GM12878 (cell line): ENCODE measurements around the gene RPL27A. TPM values are rescaled to one million over a fixed set of nuclear protein-coding genes. Genes with fewer than 3 reads are reported as not detected.

ENCODE experiments used
- ATAC-seq: fragments of 200-7000 bp; cut with Tn5 transposase; 3 replicates; pipeline ENCODE4 v1.9.1; 2020; ENCODE audit warnings: mild to moderate bottlenecking, moderate library complexity
- BruUV-seq: library from RNA; stranded (reverse); fragments of 400-500 nt; replicated peaks from 2 replicates; lab custom pipeline; 2021; lab: Mats Ljungman, UMichigan
- CTCF ChIA-PET: fragments of 300-600 bp; sonication (Branson Sonifier 250); formaldehyde crosslinking; extraction: SDS; loops from one replicate; lab custom pipeline; 2021; ENCODE audit warnings: inconsistent platforms; lab: Yijun Ruan, JAX
- POLR2A ChIA-PET: fragments of 350-600 bp; formaldehyde crosslinking; extraction: SDS; loops from one replicate; lab custom pipeline; 2021; ENCODE audit warnings: inconsistent platforms; lab: Charles Lee
- RAD21 ChIA-PET: fragments of 300-600 bp; sonication (Branson Sonifier 250); formaldehyde crosslinking; loops from one replicate; lab custom pipeline; 2023; ENCODE audit warnings: antibody characterized with exemption; ENCODE audit not compliant: unreplicated experiment; lab: Charles Lee
- SMC1A ChIA-PET: fragments of 300-600 bp; sonication (Branson Sonifier 250); formaldehyde crosslinking; loops from one replicate; lab custom pipeline; 2023; ENCODE audit not compliant: unreplicated experiment, uncharacterized antibody; lab: Charles Lee
- DNase-seq: peaks from one replicate; pipeline ENCODE4 v3.0.0-alpha.2; 2011; ENCODE audit warnings: low read depth, low spot score
- FAIRE-seq: peaks from 3 replicates; lab custom pipeline; 2011; peaks lifted over from hg19 to GRCh38; lab: Jason Lieb, UNC
- H2AFZ ChIP-seq: 2 replicates; pipeline ENCODE4 v1.6.0; 2011; ENCODE audit warnings: low read depth, low read length, control low read depth; ENCODE audit not compliant: control insufficient read depth
- H3K27ac ChIP-seq: 2 replicates; pipeline ENCODE4 v1.5.1; 2011; ENCODE audit warnings: control low read depth; ENCODE audit not compliant: control insufficient read depth, insufficient read depth
- H3K27me3 ChIP-seq, 2 experiments: replicated peaks in 1 of 2; 2 replicates each; pipeline versions ENCODE4 v1.6.0 to v1.6.1; 2011; ENCODE audit warnings: low read length in 1 of 2; ENCODE audit not compliant: control insufficient read depth in 2 of 2, insufficient read depth in 2 of 2
- H3K36me3 ChIP-seq, 2 experiments: 2 replicates each; pipeline ENCODE4 v1.5.1; 2011; ENCODE audit warnings: low read length in 1 of 2; ENCODE audit not compliant: control insufficient read depth in 2 of 2, insufficient read depth in 2 of 2
- H3K4me1 ChIP-seq: 2 replicates; pipeline ENCODE4 v1.6.1; 2011; ENCODE audit warnings: mild to moderate bottlenecking, low read length, moderate library complexity, mixed read lengths; ENCODE audit not compliant: control insufficient read depth, insufficient read depth
- H3K4me2 ChIP-seq: 2 replicates; pipeline ENCODE4 v1.6.0; 2011; ENCODE audit warnings: control low read depth; ENCODE audit not compliant: control insufficient read depth, insufficient read depth
- H3K4me3 ChIP-seq: fragments of 200-600 bp; sonication (generic); 2 replicates; pipeline ENCODE4 v1.5.1; 2016
- H3K79me2 ChIP-seq: 2 replicates; pipeline ENCODE4 v1.6.0; 2011; ENCODE audit warnings: low read length; ENCODE audit not compliant: control insufficient read depth, insufficient read depth
- H3K9ac ChIP-seq: 2 replicates; pipeline ENCODE4 v1.8.0; 2011; ENCODE audit warnings: low read length, control low read depth, mixed read lengths; ENCODE audit not compliant: control insufficient read depth, insufficient read depth
- H3K9me3 ChIP-seq: replicated peaks from 3 replicates; pipeline ENCODE4 v1.5.1; 2011; ENCODE audit warnings: mild to moderate bottlenecking, low read length; ENCODE audit not compliant: control insufficient read depth, insufficient read depth
- H4K20me1 ChIP-seq: 2 replicates; pipeline ENCODE4 v1.6.0; 2011; ENCODE audit not compliant: control insufficient read depth, insufficient read depth
- FOXM1 ChIP-seq: IDR thresholded peaks from 2 replicates; pipeline ENCODE4 v1.6.1; 2012; ENCODE audit warnings: low read depth, mild to moderate bottlenecking, inconsistent platforms, low read length, moderate library complexity
- HDGF ChIP-seq: fragments of 450-650 bp; IDR thresholded peaks from 2 replicates; pipeline ENCODE4 v1.6.1; 2016; ENCODE audit warnings: antibody characterized with exemption
- KLF5 ChIP-seq: fragments of 450-650 bp; IDR thresholded peaks from 2 replicates; pipeline ENCODE4 v1.6.1; 2014; ENCODE audit warnings: mild to moderate bottlenecking; ENCODE audit not compliant: partially characterized antibody
- MYB ChIP-seq: fragments of 150-350 bp; IDR thresholded peaks from 2 replicates; pipeline ENCODE4 v1.6.1; 2014; ENCODE audit warnings: mild to moderate bottlenecking, low read depth, low read length, borderline replicate concordance
- NR2C2 ChIP-seq: IDR thresholded peaks from 2 replicates; pipeline ENCODE4 v1.6.1; 2011; ENCODE audit warnings: borderline replicate concordance, low read depth; ENCODE audit not compliant: control insufficient read depth, insufficient read length
- SMAD1 ChIP-seq: fragments of 450-650 bp; IDR thresholded peaks from 2 replicates; pipeline ENCODE4 v1.6.1; 2018; ENCODE audit warnings: mild to moderate bottlenecking, low read depth; ENCODE audit not compliant: partially characterized antibody
- TCF3 ChIP-seq: IDR thresholded peaks from 2 replicates; pipeline ENCODE4 v1.6.1; 2012; ENCODE audit warnings: low read depth, mild to moderate bottlenecking, low read length, borderline replicate concordance; ENCODE audit not compliant: insufficient read depth
- ZNF217 ChIP-seq: fragments of 450-650 bp; IDR thresholded peaks from 2 replicates; pipeline ENCODE4 v1.6.1; 2017; ENCODE audit warnings: antibody characterized with exemption, mild to moderate bottlenecking
- WGBS: methylation state at CpG from one replicate; pipeline ENCODE4 v1.1.6; 2016; ENCODE audit warnings: low lambda C conversion rate; ENCODE audit not compliant: insufficient replicate concordance, insufficient coverage; ENCODE audit errors: missing lambda C conversion rate; 5-methylcytosine and 5-hydroxymethylcytosine counted together
- in situ Hi-C: fragments of 300-500 bp; cut with MboI; formaldehyde crosslinking; loops from 9 replicates; pipeline ENCODE4 v1.14.3; 2018; ENCODE audit warnings: mixed read lengths
- intact Hi-C: fragments of 100-400 bp; cut with micrococcal nuclease; formaldehyde crosslinking; loops from one replicate; pipeline ENCODE4 v1.14.2; 2022; ENCODE audit not compliant: unreplicated experiment
- polyA plus RNA-seq, 11 experiments: library from polyadenylated mRNA; depleted of rRNA in 4 of 11; unstranded in 6 of 11; stranded (reverse) in 5 of 11; fragments of >200 nt; fragmentation: Nextera tagmentation in 4 of 11; fragmentation: Illumina TruSeq in 1 of 11; extraction: Ambion mirVana in 4 of 11; extraction: Trizol in 1 of 11; gene quantifications; 1 replicate in 1 of 11; 2 replicates in 10 of 11; pipeline versions ENCODE4 v1.2.1 to v1.2.3, GENCODE V29; 2011 to 2016; ENCODE audit warnings: inconsistent platforms in 2 of 11, missing spikeins in 2 of 11, low read depth in 1 of 11
- total RNA-seq, 4 experiments: library from RNA; depleted of rRNA in 3 of 4; stranded (reverse); fragments of >200 nt in 3 of 4; fragmentation: Illumina TruSeq in 1 of 4; extraction: Trizol in 1 of 4; gene quantifications; 2 replicates each; pipeline versions ENCODE4 v1.2.1 to v1.2.3, GENCODE V29; 2013 to 2021
- TF ChIP-seq, protein P1 (sequence below): IDR thresholded peaks from 2 replicates; pipeline ENCODE4 v1.6.1; 2011; ENCODE audit warnings: borderline replicate concordance, low read depth, mild to moderate bottlenecking, moderate library complexity, low read length; ENCODE audit not compliant: insufficient read depth, poor library complexity, severe bottlenecking
- TF ChIP-seq, protein P2 (sequence below): fragments of 450-650 bp; IDR thresholded peaks from 2 replicates; pipeline ENCODE4 v1.6.1; 2017; ENCODE audit warnings: mild to moderate bottlenecking, moderate library complexity

RPL27A gene
- total and polyA plus RNA-seq, 10 of the 15 experiments (the other 5 are each of a cell fraction or from before 2014, with no cell fraction given): 978 to 4,776 (median 1,959) TPM

DNA sequence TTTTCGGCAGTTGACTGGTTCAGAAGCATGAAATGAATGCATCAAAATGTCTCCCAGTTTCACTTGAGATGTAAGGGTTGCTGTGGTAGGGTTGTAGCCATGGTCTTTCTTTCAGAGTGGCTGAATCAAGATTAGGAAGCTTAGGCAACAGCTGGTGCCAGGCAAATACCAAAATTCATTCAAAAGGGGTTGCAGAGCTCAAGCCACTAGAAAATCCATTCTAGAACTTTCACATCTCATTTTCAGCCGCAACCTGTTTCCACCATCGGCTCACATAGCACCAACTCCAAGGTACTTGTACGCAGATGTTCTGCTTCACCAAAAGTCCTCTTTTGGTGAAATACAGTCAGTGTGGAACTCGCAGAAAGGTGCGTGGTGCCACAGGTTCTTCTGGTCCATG is 48.1 kb upstream of the RPL27A start:
- RAD21 ChIA-PET: no interaction called here
- ATAC-seq: no peak
- intact Hi-C loops: no loop called here
- Histone ChIP-seq H3K27me3 (no peaks in the 10 kb centered on the region), H2AFZ (no peak overlapping the region), H4K20me1 (no peaks in the 10 kb centered on the region), H3K4me3 (no peak overlapping the region), H3K79me2 (no peaks in the 10 kb centered on the region), H3K27ac (no peak overlapping the region), H3K36me3 (peaks cover 6 to 20% of the 10 kb centered on the region in 2 experiments), H3K9me3 (no peaks in the 10 kb centered on the region), H3K9ac (no peak overlapping the region), H3K4me2 (no peak overlapping the region), H3K4me1 (no peaks in the 10 kb centered on the region)
- no TSS peak for BruUV-seq
- CTCF ChIA-PET: interaction anchor here (1.4 kb wide), 1 partner anchor 180 kb away, joined by 3 read pairs; no protein-coding TSS in a partner anchor
- no peak for FAIRE-seq
- TF ChIP-seq, protein P1, sequence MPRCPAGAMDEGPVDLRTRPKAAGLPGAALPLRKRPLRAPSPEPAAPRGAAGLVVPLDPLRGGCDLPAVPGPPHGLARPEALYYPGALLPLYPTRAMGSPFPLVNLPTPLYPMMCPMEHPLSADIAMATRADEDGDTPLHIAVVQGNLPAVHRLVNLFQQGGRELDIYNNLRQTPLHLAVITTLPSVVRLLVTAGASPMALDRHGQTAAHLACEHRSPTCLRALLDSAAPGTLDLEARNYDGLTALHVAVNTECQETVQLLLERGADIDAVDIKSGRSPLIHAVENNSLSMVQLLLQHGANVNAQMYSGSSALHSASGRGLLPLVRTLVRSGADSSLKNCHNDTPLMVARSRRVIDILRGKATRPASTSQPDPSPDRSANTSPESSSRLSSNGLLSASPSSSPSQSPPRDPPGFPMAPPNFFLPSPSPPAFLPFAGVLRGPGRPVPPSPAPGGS: no peak
- no peak for TF ChIP-seq SMAD1
- no peak for TF ChIP-seq KLF5
- no peak for TF ChIP-seq MYB
- no peak for TF ChIP-seq NR2C2
- TF ChIP-seq, protein P2, sequence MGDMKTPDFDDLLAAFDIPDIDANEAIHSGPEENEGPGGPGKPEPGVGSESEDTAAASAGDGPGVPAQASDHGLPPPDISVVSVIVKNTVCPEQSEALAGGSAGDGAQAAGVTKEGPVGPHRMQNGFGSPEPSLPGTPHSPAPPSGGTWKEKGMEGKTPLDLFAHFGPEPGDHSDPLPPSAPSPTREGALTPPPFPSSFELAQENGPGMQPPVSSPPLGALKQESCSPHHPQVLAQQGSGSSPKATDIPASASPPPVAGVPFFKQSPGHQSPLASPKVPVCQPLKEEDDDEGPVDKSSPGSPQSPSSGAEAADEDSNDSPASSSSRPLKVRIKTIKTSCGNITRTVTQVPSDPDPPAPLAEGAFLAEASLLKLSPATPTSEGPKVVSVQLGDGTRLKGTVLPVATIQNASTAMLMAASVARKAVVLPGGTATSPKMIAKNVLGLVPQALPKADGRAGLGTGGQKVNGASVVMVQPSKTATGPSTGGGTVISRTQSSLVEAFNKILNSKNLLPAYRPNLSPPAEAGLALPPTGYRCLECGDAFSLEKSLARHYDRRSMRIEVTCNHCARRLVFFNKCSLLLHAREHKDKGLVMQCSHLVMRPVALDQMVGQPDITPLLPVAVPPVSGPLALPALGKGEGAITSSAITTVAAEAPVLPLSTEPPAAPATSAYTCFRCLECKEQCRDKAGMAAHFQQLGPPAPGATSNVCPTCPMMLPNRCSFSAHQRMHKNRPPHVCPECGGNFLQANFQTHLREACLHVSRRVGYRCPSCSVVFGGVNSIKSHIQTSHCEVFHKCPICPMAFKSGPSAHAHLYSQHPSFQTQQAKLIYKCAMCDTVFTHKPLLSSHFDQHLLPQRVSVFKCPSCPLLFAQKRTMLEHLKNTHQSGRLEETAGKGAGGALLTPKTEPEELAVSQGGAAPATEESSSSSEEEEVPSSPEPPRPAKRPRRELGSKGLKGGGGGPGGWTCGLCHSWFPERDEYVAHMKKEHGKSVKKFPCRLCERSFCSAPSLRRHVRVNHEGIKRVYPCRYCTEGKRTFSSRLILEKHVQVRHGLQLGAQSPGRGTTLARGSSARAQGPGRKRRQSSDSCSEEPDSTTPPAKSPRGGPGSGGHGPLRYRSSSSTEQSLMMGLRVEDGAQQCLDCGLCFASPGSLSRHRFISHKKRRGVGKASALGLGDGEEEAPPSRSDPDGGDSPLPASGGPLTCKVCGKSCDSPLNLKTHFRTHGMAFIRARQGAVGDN: no peak
- no peak for TF ChIP-seq ZNF217
- TF ChIP-seq HDGF: no peak
- TF ChIP-seq FOXM1: no peak
- TF ChIP-seq TCF3: no peak
- SMC1A ChIA-PET: no interaction called here
- in situ Hi-C loops: no loop called here
- 97% methylated on average over 6 of the region's 6 CpGs for WGBS
- POLR2A ChIA-PET: no interaction called here
- no peak for DNase-seq
